ENCODE measurements around the gene CHD9.

GRCh38 chr16:53126390-53126789 is 71.6 kb downstream of the CHD9 start:
- TF ChIP-seq POLR2A (IDR thresholded peaks at IDR 0.05): no peak
- TF ChIP-seq CTCF (IDR thresholded peaks at IDR 0.05): no peak
